IMR-90 (cell line): Measurements from ENCODE around the gene TIFAB. TPM values are rescaled to one million over a fixed set of nuclear protein-coding genes. Genes with fewer than 3 reads are reported as not detected.

Experiments used
- ATAC-seq: fragments of 200-7000 bp; cut with Tn5 transposase; 2 replicates; pipeline ENCODE4 v1.9.1; 2020; ENCODE audit warnings: low read depth, mild to moderate bottlenecking, moderate library complexity
- BruUV-seq: library from RNA; stranded (reverse); fragments of 400-500 nt; replicated peaks from 2 replicates; lab custom pipeline; 2021; lab: Mats Ljungman, UMichigan
- CTCF ChIA-PET: fragments of 300-600 bp; formaldehyde crosslinking; extraction: SDS; loops from one replicate; lab custom pipeline; 2021; ENCODE audit warnings: antibody characterized with exemption; lab: Yijun Ruan, JAX
- POLR2A ChIA-PET: fragments of 300-600 bp; sonication (Branson Sonifier 250); formaldehyde crosslinking; loops from one replicate; lab custom pipeline; 2022; ENCODE audit warnings: antibody characterized with exemption; ENCODE audit not compliant: unreplicated experiment; lab: Charles Lee
- DNase-seq: peaks from one replicate; pipeline ENCODE4 v3.0.0; 2013
- H2AFZ ChIP-seq: replicated peaks from 2 replicates; pipeline ENCODE3; 2013; ENCODE audit warnings: low read length, mild to moderate bottlenecking; ENCODE audit not compliant: poor library complexity
- H2AK5ac ChIP-seq: 2 replicates; pipeline ENCODE4 v1.6.1; 2013; ENCODE audit warnings: low read depth, low read length, inconsistent platforms
- H2AK9ac ChIP-seq: replicated peaks from 2 replicates; pipeline ENCODE3; 2013; ENCODE audit warnings: mild to moderate bottlenecking, low read depth, low read length, moderate library complexity; ENCODE audit not compliant: poor library complexity
- H2BK120ac ChIP-seq: 2 replicates; pipeline ENCODE4 v1.6.1; 2013; ENCODE audit warnings: low read depth, low read length, inconsistent platforms
- H2BK15ac ChIP-seq: 3 replicates; pipeline ENCODE4 v1.6.1; 2013; ENCODE audit warnings: low read depth, low read length, inconsistent platforms
- H2BK20ac ChIP-seq: 2 replicates; pipeline ENCODE4 v1.6.1; 2013; ENCODE audit warnings: low read depth, mild to moderate bottlenecking, inconsistent platforms, low read length, moderate library complexity
- H2BK5ac ChIP-seq: 2 replicates; pipeline ENCODE4 v1.6.1; 2013; ENCODE audit warnings: mild to moderate bottlenecking, low read depth, low read length, inconsistent platforms; ENCODE audit not compliant: poor library complexity, severe bottlenecking
- H3K14ac ChIP-seq: replicated peaks from 2 replicates; pipeline ENCODE4 v1.6.1; 2013; ENCODE audit warnings: low read depth, low read length, inconsistent platforms
- H3K18ac ChIP-seq: 2 replicates; pipeline ENCODE4 v1.6.1; 2013; ENCODE audit warnings: low read depth, low read length, control low read depth
- H3K23ac ChIP-seq: 2 replicates; pipeline ENCODE4 v1.6.1; 2013; ENCODE audit warnings: low read depth, low read length, inconsistent platforms
- H3K27ac ChIP-seq: 2 replicates; pipeline ENCODE4 v1.5.1; 2013; ENCODE audit warnings: mild to moderate bottlenecking, control low read depth, low read length; ENCODE audit not compliant: insufficient read depth
- H3K27me3 ChIP-seq: 2 replicates; pipeline ENCODE4 v1.6.1; 2013; ENCODE audit warnings: low read length; ENCODE audit not compliant: control insufficient read depth, insufficient read depth
- H3K36me3 ChIP-seq: 2 replicates; pipeline ENCODE4 v1.6.1; 2013; ENCODE audit warnings: low read length, mixed read lengths; ENCODE audit not compliant: control insufficient read depth, insufficient read depth
- H3K4ac ChIP-seq: 2 replicates; pipeline ENCODE4 v1.6.1; 2013; ENCODE audit warnings: low read depth, low read length, inconsistent platforms
- H3K4me1 ChIP-seq: 2 replicates; pipeline ENCODE4 v1.6.1; 2013; ENCODE audit warnings: low read length, mixed read lengths; ENCODE audit not compliant: control insufficient read depth, insufficient read depth
- H3K4me2 ChIP-seq: 2 replicates; pipeline ENCODE4 v1.6.1; 2013; ENCODE audit warnings: low read depth, mild to moderate bottlenecking, control low read depth, low read length, moderate library complexity
- H3K4me3 ChIP-seq: 2 replicates; pipeline ENCODE4 v1.5.1; 2013; ENCODE audit warnings: low read depth, mild to moderate bottlenecking, control low read depth, low read length, moderate library complexity; ENCODE audit not compliant: insufficient read depth
- H3K56ac ChIP-seq: 2 replicates; pipeline ENCODE4 v1.6.1; 2013; ENCODE audit warnings: low read length, inconsistent platforms; ENCODE audit not compliant: insufficient read depth; ENCODE audit errors: extremely low read depth
- H3K79me1 ChIP-seq, 2 experiments: 2 replicates each; pipeline ENCODE4 v1.6.1; 2013; ENCODE audit warnings: low read length in 2 of 2, inconsistent platforms in 1 of 2, low read depth in 1 of 2
- H3K9ac ChIP-seq: 2 replicates; pipeline ENCODE4 v1.6.1; 2013; ENCODE audit warnings: low read depth, low read length, control low read depth
- H3K9me1 ChIP-seq: 2 replicates; pipeline ENCODE4 v1.6.1; 2013; ENCODE audit warnings: low read length, inconsistent platforms; ENCODE audit not compliant: insufficient read depth
- H3K9me3 ChIP-seq: 2 replicates; pipeline ENCODE4 v1.6.1; 2013; ENCODE audit warnings: low read length; ENCODE audit not compliant: control insufficient read depth, insufficient read depth
- H4K20me1 ChIP-seq: 2 replicates; pipeline ENCODE4 v1.6.1; 2013; ENCODE audit warnings: low read length, inconsistent platforms; ENCODE audit not compliant: insufficient read depth
- H4K5ac ChIP-seq: 2 replicates; pipeline ENCODE4 v1.6.1; 2013; ENCODE audit warnings: mild to moderate bottlenecking, low read depth, low read length, control low read depth
- H4K8ac ChIP-seq, 2 experiments: 2 replicates each; pipeline ENCODE4 v1.6.1; 2013; ENCODE audit warnings: low read depth in 2 of 2, low read length in 2 of 2, control low read depth in 1 of 2, inconsistent platforms in 1 of 2
- H4K91ac ChIP-seq: 2 replicates; pipeline ENCODE4 v1.6.1; 2013; ENCODE audit warnings: low read depth, low read length, inconsistent platforms; ENCODE audit not compliant: insufficient read depth
- BHLHE40 ChIP-seq: fragments of 150-350 bp; IDR thresholded peaks from 2 replicates; pipeline ENCODE4 v1.6.1; 2016; ENCODE audit warnings: mild to moderate bottlenecking, low read depth, low read length
- CHD1 ChIP-seq: IDR thresholded peaks from 2 replicates; pipeline ENCODE4 v1.6.1; 2012; ENCODE audit warnings: low read depth, low read length, improper control_type of control experiment
- ELK1 ChIP-seq: fragments of 150-350 bp; IDR thresholded peaks from 2 replicates; pipeline ENCODE4 v1.6.1; 2016; ENCODE audit warnings: low read depth, mild to moderate bottlenecking, low read length, moderate library complexity, borderline replicate concordance
- MAFK ChIP-seq: IDR thresholded peaks from 2 replicates; pipeline ENCODE4 v1.6.1; 2012; ENCODE audit warnings: low read depth, low read length, improper control_type of control experiment
- MXI1 ChIP-seq: IDR thresholded peaks from 2 replicates; pipeline ENCODE4 v1.6.1; 2012; ENCODE audit warnings: low read depth, mild to moderate bottlenecking, low read length, moderate library complexity, borderline replicate concordance
- NFE2L2 ChIP-seq: fragments of 150-350 bp; IDR thresholded peaks from 2 replicates; pipeline ENCODE4 v1.6.1; 2016; ENCODE audit warnings: low read depth, mild to moderate bottlenecking, low read length
- RAD21 ChIP-seq: IDR thresholded peaks from 2 replicates; pipeline ENCODE4 v1.6.1; 2012; ENCODE audit warnings: low read length, improper control_type of control experiment
- RFX5 ChIP-seq: IDR thresholded peaks from 2 replicates; pipeline ENCODE4 v1.8.0; 2012; ENCODE audit warnings: low read depth, mild to moderate bottlenecking, low read length, moderate library complexity
- SMC3 ChIP-seq: fragments of 150-350 bp; IDR thresholded peaks from 2 replicates; pipeline ENCODE4 v1.6.1; 2016; ENCODE audit warnings: low read depth, mild to moderate bottlenecking, antibody characterized with exemption, low read length, moderate library complexity
- WGBS, 2 experiments: methylation state at CpG; one replicate each; pipeline versions ENCODE4 v1.1.5 to v1.1.7; 2013; ENCODE audit warnings: missing lambda C conversion rate in 2 of 2; ENCODE audit not compliant: insufficient read length in 1 of 2; ENCODE audit errors: extremely low coverage in 2 of 2; 5-methylcytosine and 5-hydroxymethylcytosine counted together
- dilution Hi-C: fragments of 300-500 bp; cut with HindIII; formaldehyde crosslinking; loops from one replicate; pipeline ENCODE4 v1.14.3; 2018; ENCODE audit warnings: low sequenced_read_pairs; ENCODE audit not compliant: unreplicated experiment
- in situ Hi-C: fragments of 300-500 bp; cut with MboI; formaldehyde crosslinking; loops from 3 replicates; pipeline ENCODE4 v1.14.3; 2019; ENCODE audit warnings: low sequenced_read_pairs, inconsistent platforms, mixed read lengths
- intact Hi-C: fragments of 100-400 bp; cut with micrococcal nuclease; formaldehyde crosslinking; loops from 2 replicates; pipeline ENCODE4 v1.10.0; 2022
- polyA plus RNA-seq, 3 experiments: library from polyadenylated mRNA; depleted of rRNA; stranded (reverse); fragments of >200 nt; gene quantifications; 2 replicates each; pipeline ENCODE4 v1.2.3, GENCODE V29; 2012; ENCODE audit warnings: low replicate concordance in 1 of 3
- total RNA-seq: library from RNA; depleted of rRNA; stranded (reverse); fragments of >200 nt; gene quantifications from 2 replicates; pipeline ENCODE4 v1.2.3, GENCODE V29; 2012
- TF ChIP-seq, protein P1 (sequence below): conservative IDR thresholded peaks from 2 replicates; pipeline ENCODE4 v1.5.1; 2012; ENCODE audit warnings: mild to moderate bottlenecking, low read depth, low read length, improper control_type of control experiment
- TF ChIP-seq, protein P2 (sequence below): fragments of 150-350 bp; IDR thresholded peaks from 2 replicates; pipeline ENCODE4 v1.6.1; 2017; ENCODE audit warnings: mild to moderate bottlenecking, antibody characterized with exemption, low read length, low read depth

Gene TIFAB
- total and polyA plus RNA-seq, 2 of the 4 experiments (the other 2 are of a cell fraction), result not detected

DNA sequence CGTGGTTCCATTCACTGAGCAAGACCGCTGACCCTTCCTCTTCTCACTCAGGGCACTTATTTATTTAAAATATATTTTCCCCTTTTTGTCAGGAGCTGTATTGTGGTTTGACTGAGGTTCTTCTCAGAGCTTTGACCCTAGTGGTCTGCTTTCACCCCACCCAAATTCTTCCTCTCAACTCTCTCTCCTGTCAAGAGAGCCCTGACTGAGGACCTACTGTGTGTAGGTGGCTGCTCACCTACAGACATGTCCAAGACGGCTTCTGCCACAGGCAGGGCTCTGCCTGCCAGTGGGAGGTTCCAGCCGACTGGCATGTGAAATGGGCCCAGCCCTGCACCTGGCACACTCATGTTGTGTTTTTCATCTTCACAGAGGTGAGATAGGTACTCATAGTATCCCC is 10.2 kb downstream of the TIFAB start (continued):
- no peak for TF ChIP-seq ELK1

DNA sequence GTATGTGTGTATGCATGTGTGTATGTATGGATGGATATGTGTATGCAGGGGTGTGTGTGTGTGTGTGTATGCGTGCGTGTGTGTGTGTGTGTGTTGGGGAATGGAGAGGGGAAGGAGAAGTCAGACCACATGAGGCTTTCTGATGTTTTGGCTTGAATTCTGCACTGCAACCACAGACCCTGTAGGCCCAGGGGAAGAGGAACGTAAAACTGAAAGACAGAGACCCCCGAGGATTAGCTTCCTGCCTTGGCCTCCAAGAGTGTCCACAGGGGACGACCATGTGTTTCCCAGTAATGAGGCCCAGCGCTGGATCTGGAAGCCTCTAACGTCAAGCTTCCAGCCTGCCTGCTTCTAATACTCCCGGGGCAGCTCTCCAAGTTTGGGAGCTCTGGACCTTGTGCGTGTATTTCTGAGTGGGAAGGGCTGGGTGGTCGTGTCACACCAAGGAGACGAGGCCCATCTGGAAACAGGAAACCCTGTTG is 10.8 kb downstream of the TIFAB start:
- no peak overlapping the region for H4K5ac ChIP-seq
- no peaks in the 10 kb centered on the region for H4K20me1 ChIP-seq
- H2BK15ac ChIP-seq, result no peak overlapping the region
- H2BK120ac ChIP-seq, result no peak overlapping the region
- no peaks in the 10 kb centered on the region for H3K9me3 ChIP-seq
- no peak overlapping the region for H3K9ac ChIP-seq
- in situ Hi-C loops, result no loop called here
- intact Hi-C loops, result no loop called here
- no peak for TF ChIP-seq MXI1
- TF ChIP-seq MAFK, result no peak
- TF ChIP-seq CHD1, result no peak
- no peak for TF ChIP-seq RAD21
- TF ChIP-seq, protein P1, sequence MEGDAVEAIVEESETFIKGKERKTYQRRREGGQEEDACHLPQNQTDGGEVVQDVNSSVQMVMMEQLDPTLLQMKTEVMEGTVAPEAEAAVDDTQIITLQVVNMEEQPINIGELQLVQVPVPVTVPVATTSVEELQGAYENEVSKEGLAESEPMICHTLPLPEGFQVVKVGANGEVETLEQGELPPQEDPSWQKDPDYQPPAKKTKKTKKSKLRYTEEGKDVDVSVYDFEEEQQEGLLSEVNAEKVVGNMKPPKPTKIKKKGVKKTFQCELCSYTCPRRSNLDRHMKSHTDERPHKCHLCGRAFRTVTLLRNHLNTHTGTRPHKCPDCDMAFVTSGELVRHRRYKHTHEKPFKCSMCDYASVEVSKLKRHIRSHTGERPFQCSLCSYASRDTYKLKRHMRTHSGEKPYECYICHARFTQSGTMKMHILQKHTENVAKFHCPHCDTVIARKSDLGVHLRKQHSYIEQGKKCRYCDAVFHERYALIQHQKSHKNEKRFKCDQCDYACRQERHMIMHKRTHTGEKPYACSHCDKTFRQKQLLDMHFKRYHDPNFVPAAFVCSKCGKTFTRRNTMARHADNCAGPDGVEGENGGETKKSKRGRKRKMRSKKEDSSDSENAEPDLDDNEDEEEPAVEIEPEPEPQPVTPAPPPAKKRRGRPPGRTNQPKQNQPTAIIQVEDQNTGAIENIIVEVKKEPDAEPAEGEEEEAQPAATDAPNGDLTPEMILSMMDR, result no peak
- TF ChIP-seq BHLHE40, result no peak
- no peak for TF ChIP-seq NFE2L2
- TF ChIP-seq, protein P2, sequence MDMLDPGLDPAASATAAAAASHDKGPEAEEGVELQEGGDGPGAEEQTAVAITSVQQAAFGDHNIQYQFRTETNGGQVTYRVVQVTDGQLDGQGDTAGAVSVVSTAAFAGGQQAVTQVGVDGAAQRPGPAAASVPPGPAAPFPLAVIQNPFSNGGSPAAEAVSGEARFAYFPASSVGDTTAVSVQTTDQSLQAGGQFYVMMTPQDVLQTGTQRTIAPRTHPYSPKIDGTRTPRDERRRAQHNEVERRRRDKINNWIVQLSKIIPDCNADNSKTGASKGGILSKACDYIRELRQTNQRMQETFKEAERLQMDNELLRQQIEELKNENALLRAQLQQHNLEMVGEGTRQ, result no peak
- TF ChIP-seq ELK1, result no peak
- no peak for TF ChIP-seq RFX5
- TF ChIP-seq SMC3, result no peak
- ATAC-seq, result no peak
- H2AFZ ChIP-seq, result peak overlapping the region; percentile 44
- H3K23ac ChIP-seq, result no peak overlapping the region
- no peaks in the 10 kb centered on the region for H3K36me3 ChIP-seq
- H3K56ac ChIP-seq, result no peak overlapping the region
- POLR2A ChIA-PET, result no interaction called here
- CTCF ChIA-PET, result interaction anchor here (1.3 to 1.4 kb wide), 3 partner anchors 15 to 124 kb away, joined by 3 read pairs; no protein-coding TSS in a partner anchor
- no TSS peak for BruUV-seq
- H3K18ac ChIP-seq, result no peak overlapping the region
- H3K27me3 ChIP-seq, result no peaks in the 10 kb centered on the region; the same call in 1 of the 2 replicates
- H3K14ac ChIP-seq, result no peak overlapping the region
- peaks cover 9% of the 10 kb centered on the region for H3K9me1 ChIP-seq
- H2BK20ac ChIP-seq, result no peak overlapping the region
- DNase-seq, result no peak
- H3K79me1 ChIP-seq, result no peaks in the 10 kb centered on the region
- H3K4me3 ChIP-seq, result no peak overlapping the region
- WGBS, 2 experiments, result 39% methylated on average over 8 of the region's 11 CpGs; no CpG with 5 or more reads in 1 of the 2 experiments
- no peak overlapping the region for H4K91ac ChIP-seq
- H3K4me1 ChIP-seq, result peaks cover 11% of the 10 kb centered on the region
- no peak overlapping the region for H2AK5ac ChIP-seq
- no peak overlapping the region for H2AK9ac ChIP-seq
- no peak overlapping the region for H2BK5ac ChIP-seq
- H3K27ac ChIP-seq, result no peak overlapping the region
- no peak overlapping the region for H3K4me2 ChIP-seq
- no peak overlapping the region for H3K4ac ChIP-seq
- H4K8ac ChIP-seq, result no peak overlapping the region
- dilution Hi-C loops, result no loop called here
